ENCODE results near the gene SLC12A3. TPM values are rescaled to one million over a fixed set of nuclear protein-coding genes. Genes with fewer than 3 reads are reported as not detected.
"Not testable (repeated sequence)": the region's sequence is repeated elsewhere in the genome, so short reads cannot be mapped to it uniquely, and the experiment has no call there.

The SLC12A3 gene
- total RNA-seq, 3 donors from 2014 or later (not counting 1 experiment from before 2014, with no cell fraction given): not detected

- H3K4me1 Mint-ChIP-seq: peaks cover 37 to 52% of the 10 kb centered on the region in 2 donors
- H3K27ac Mint-ChIP-seq: peak overlapping the region; percentile 97 to 98
- no peaks in the 10 kb centered on the region for H3K9me3 Mint-ChIP-seq
- intact Hi-C loops (cut with micrococcal nuclease): loop anchor here (1.0 to 2.0 kb wide), 2 partner anchors 66 to 366 kb away; no protein-coding TSS in a partner anchor
- Histone ChIP-seq H3K27ac (ENCODE audit: low read length) (peak overlapping the region; percentile 90), H3K4me1 (ENCODE audit: control insufficient read depth, insufficient read depth, low read length) (peaks cover 20% of the 10 kb centered on the region), H3K9me3 (ENCODE audit: control insufficient read depth, insufficient read depth, low read length) (no peaks in the 10 kb centered on the region), H3K4me3 (ENCODE audit: low read length) (peak overlapping the region; percentile 89), H3K36me3 (ENCODE audit: control insufficient read depth, insufficient read depth, low read length) (peaks cover 30% of the 10 kb centered on the region), H3K27me3 (ENCODE audit: control insufficient read depth, insufficient read depth, low read length) (no peaks in the 10 kb centered on the region)
- no peaks in the 10 kb centered on the region for H3K27me3 Mint-ChIP-seq (ENCODE audit: low read depth in 2 of 2)
- no peak for TF ChIP-seq CTCF (IDR thresholded peaks at IDR 0.05)
- H3K4me3 Mint-ChIP-seq: peak overlapping the region; percentile 98
- H3K36me3 Mint-ChIP-seq: peaks cover 10% of the 10 kb centered on the region
- peak; percentile 48 to 54 for DNase-seq
- peak; percentile 4 to 54 (median 14) for ATAC-seq
- WGBS (ENCODE audit: insufficient coverage): 6% methylated on average over 24 of the region's 25 CpGs
These were observed 68.0 kb downstream of the SLC12A3 start for GRCh38 chr16:56932721-56933619.

GRCh38 chr16:56933828-56934598, 69.0 kb downstream of the SLC12A3 start:
- no peak for TF ChIP-seq CTCF (IDR thresholded peaks at IDR 0.05)
- Histone ChIP-seq H3K4me3 (ENCODE audit: low read length) (peak overlapping the region; percentile 89), H3K27ac (ENCODE audit: low read length) (peak overlapping the region; percentile 90), H3K9me3 (ENCODE audit: control insufficient read depth, insufficient read depth, low read length) (no peaks in the 10 kb centered on the region), H3K27me3 (ENCODE audit: control insufficient read depth, insufficient read depth, low read length) (no peaks in the 10 kb centered on the region), H3K36me3 (ENCODE audit: control insufficient read depth, insufficient read depth, low read length) (peaks cover 39% of the 10 kb centered on the region), H3K4me1 (ENCODE audit: control insufficient read depth, insufficient read depth, low read length) (peaks cover 25% of the 10 kb centered on the region)
- Mint-ChIP-seq H3K9me3 (no peaks in the 10 kb centered on the region), H3K4me3 (peak overlapping the region; percentile 98), H3K27ac (peak overlapping the region; percentile 97 to 98), H3K36me3 (peaks cover 14% of the 10 kb centered on the region), H3K27me3 (ENCODE audit: low read depth in 2 of 2) (no peaks in the 10 kb centered on the region), H3K4me1 (peaks cover 48 to 61% of the 10 kb centered on the region in 2 donors)
- WGBS (ENCODE audit: insufficient coverage): 53% methylated on average over 2 of the region's 8 CpGs
- intact Hi-C loops (cut with micrococcal nuclease): loop anchor here (1.0 to 2.0 kb wide), 2 partner anchors 67 to 365 kb away; no protein-coding TSS in a partner anchor
- ATAC-seq (no peak), DNase-seq (no peak)

- peaks cover 14% of the 10 kb centered on the region for H3K36me3 Mint-ChIP-seq
- H3K4me3 ChIP-seq (ENCODE audit: low read length): peak overlapping the region; percentile 89
These were observed 69.7 kb downstream of the SLC12A3 start for GRCh38 chr16:56934599-56935145.

More at GRCh38 chr16:56934599-56935145, 69.7 kb downstream of the SLC12A3 start:
- H3K9me3 Mint-ChIP-seq; H3K9me3 ChIP-seq (ENCODE audit: control insufficient read depth, insufficient read depth, low read length); intact Hi-C loops (cut with micrococcal nuclease); ATAC-seq; H3K27me3 Mint-ChIP-seq (ENCODE audit: low read depth in 2 of 2); DNase-seq; H3K27me3 ChIP-seq (ENCODE audit: control insufficient read depth, insufficient read depth, low read length): not testable (repeated sequence)
- peaks cover 45% of the 10 kb centered on the region for H3K36me3 ChIP-seq (ENCODE audit: control insufficient read depth, insufficient read depth, low read length)
- peaks cover 25% of the 10 kb centered on the region for H3K4me1 ChIP-seq (ENCODE audit: control insufficient read depth, insufficient read depth, low read length)
- 70% methylated on average over 7 of the region's 8 CpGs for WGBS (ENCODE audit: insufficient coverage)
- Mint-ChIP-seq H3K27ac (peak overlapping the region; percentile 97 to 98), H3K4me1 (peaks cover 52 to 66% of the 10 kb centered on the region in 2 donors), H3K4me3 (peak overlapping the region; percentile 98)
- H3K27ac ChIP-seq (ENCODE audit: low read length): peak overlapping the region; percentile 90

Data from natural killer cell (primary cell).